Adrenal gland (tissue), 5 donors: ENCODE data around the gene ADAMTS18.
"Not testable (repeated sequence)": the region's sequence is repeated elsewhere in the genome, so short reads cannot be mapped to it uniquely, and the experiment has no call there.

Experiments
- POLR2A ChIP-seq, 2 donors: fragments of 450-650 bp; IDR thresholded peaks; one replicate each; pipeline ENCODE4 v1.6.1; 2017; ENCODE audit warnings: antibody characterized with exemption in 2 of 2, mild to moderate bottlenecking in 2 of 2, moderate library complexity in 1 of 2
- TF ChIP-seq, protein P1 (sequence below), 6 experiments: fragments of 450-650 bp in 4 of 6; fragments of 200-600 bp in 2 of 6; sonication (generic) in 1 of 6; IDR thresholded peaks; 1 replicate in 5 of 6; 2 replicates in 1 of 6; pipeline versions ENCODE4 v1.5.1 to v1.8.0; 2016 to 2021; ENCODE audit warnings: antibody characterized with exemption in 6 of 6, mild to moderate bottlenecking in 2 of 6, moderate library complexity in 1 of 6
- donor health status: DM: no; HTN: no; CAD: no.

DNA sequence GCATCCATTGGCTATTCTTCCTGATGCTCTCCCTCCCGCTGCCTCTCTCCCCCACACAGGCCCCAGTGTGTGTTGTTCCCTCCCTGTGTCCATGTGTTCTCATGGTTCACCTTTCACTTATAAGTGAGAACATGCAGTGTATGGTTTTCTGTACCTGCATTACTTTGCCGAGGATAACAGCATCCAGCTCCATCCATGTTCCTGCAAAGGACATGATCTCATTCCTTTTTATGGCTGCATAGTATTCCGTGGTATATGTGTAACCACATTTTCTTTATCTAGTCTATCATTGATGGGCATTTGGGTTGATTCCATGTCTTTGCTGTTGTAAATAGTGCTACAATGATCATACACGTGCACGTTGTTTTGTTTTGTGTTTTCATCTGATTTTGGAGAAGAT lies 192.4 kb downstream of the ADAMTS18 start:
- TF ChIP-seq, protein P1, sequence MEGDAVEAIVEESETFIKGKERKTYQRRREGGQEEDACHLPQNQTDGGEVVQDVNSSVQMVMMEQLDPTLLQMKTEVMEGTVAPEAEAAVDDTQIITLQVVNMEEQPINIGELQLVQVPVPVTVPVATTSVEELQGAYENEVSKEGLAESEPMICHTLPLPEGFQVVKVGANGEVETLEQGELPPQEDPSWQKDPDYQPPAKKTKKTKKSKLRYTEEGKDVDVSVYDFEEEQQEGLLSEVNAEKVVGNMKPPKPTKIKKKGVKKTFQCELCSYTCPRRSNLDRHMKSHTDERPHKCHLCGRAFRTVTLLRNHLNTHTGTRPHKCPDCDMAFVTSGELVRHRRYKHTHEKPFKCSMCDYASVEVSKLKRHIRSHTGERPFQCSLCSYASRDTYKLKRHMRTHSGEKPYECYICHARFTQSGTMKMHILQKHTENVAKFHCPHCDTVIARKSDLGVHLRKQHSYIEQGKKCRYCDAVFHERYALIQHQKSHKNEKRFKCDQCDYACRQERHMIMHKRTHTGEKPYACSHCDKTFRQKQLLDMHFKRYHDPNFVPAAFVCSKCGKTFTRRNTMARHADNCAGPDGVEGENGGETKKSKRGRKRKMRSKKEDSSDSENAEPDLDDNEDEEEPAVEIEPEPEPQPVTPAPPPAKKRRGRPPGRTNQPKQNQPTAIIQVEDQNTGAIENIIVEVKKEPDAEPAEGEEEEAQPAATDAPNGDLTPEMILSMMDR (IDR thresholded peaks at IDR 0.05) = not testable (repeated sequence)
- not testable (repeated sequence) for TF ChIP-seq POLR2A (IDR thresholded peaks at IDR 0.05)
